GM19372 (cell line): ENCODE data around the gene UBTD1.
"Not testable (repeated sequence)": the region's sequence is repeated elsewhere in the genome, so short reads cannot be mapped to it uniquely, and the experiment has no call there.

ENCODE experiments used
- ATAC-seq: cut with Tn5 transposase; IDR thresholded peaks from one replicate; pipeline ENCODE4 v1.9.1; 2021; ENCODE audit warnings: mild to moderate bottlenecking, low read depth, moderate library complexity; ENCODE audit not compliant: unreplicated experiment

UBTD1 gene

DNA sequence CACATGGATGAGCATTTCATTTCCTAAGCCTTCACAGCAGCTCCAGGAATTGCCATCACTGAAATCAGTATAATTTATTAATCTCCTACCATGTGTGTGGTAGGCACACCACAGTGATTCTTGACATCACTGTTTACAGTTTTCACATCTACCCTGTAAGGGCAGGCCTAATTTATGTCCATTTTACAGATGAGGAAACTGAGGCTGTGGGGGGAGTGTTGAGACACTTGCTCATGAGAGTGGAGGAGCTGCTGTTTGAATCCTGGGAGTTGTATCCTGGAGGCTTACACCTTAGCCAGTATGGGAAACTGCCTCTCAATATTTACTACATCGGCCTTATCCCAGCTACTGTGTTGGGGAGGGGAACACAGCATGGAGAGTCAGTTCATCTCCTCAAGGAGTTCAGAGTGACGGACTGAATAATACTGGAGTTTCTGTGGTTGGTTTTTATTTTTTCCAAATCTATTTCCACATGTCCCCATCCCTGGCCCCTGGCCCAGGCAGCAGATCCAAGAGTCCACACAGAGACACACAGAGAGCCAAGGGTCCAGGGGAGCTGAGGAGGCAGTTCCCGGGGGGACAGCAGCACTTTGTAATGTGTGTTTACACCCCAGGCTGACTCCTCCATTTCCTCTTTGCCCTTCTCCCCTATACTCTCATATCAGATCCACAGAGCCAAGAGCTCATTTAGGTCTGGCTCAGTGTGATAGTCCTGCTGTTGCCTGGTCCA, 13.2 kb downstream of the UBTD1 start:
- ATAC-seq = no peak

DNA sequence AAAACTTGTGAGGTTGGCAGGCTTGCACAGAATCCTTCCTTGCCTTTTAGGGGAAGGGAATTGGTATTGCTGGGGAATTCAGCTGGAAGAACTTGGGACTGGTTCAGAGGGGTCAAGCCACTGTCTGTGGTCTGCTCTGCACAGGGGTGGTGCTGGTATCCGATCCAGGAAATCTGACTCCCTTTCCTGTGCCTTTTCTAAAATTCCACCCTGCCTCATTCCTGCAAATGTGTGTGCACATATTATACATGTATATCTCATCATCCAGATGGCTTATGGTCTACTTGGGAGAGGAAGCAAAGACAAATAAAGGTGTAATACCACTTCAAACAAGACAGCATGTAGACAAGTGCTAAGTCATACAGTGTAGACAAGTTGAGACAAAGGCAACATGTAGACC, 14.3 kb downstream of the UBTD1 start:
- no peak for ATAC-seq

DNA sequence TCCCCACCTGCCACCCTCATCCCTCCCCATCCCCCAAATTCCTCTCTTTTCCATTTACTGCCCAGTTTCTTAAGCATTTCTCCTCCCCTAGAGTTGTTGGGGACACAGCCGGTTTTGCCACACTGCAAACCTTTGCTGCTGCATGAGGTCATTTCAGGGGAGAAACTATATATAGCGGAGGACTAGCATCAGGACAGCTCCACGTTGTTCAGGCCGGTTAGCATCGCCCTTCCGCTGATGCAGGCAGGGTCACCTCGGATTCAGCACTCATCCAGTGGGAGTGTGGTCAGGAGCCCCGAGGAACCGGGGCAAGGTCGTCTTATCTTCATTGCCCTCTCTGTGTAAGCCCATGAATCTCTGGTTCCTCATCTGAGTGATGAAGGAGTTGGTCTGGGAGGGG, 15.6 kb downstream of the UBTD1 start:
- no peak for ATAC-seq

DNA sequence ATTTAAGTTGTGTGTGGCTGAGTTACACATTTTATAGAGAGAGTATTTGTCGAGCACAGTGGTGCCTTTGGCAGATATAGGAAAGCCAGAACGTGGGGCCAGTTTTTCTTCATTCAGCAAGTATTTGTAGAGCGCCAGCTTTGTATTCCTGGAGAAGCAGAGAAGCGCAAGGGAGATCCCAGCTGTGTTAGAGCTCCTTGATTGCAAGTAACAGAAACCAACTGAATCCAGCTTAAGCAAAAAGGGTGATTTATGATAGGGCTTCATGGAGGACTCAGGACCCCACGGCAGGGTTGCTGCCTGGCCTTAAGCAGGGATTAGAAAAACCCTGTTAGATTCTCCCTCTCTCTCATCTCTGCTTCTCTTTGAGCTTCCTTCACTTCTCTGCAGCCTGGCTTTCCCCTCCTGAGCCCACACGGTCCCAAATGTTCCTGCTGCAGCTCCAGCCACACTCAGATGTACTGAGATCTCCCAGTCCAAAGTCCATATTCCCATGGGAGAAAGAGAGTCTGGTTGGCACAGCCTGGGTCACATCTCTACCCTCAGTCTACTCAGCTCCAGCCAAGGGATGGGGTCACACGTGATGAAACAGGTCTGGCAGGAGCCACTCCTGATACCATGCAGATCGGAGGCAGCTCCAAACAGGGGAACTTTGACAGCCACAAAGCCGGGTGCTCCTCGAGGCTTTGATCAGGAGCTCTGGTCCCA, 16.7 kb downstream of the UBTD1 start:
- no peak for ATAC-seq

DNA sequence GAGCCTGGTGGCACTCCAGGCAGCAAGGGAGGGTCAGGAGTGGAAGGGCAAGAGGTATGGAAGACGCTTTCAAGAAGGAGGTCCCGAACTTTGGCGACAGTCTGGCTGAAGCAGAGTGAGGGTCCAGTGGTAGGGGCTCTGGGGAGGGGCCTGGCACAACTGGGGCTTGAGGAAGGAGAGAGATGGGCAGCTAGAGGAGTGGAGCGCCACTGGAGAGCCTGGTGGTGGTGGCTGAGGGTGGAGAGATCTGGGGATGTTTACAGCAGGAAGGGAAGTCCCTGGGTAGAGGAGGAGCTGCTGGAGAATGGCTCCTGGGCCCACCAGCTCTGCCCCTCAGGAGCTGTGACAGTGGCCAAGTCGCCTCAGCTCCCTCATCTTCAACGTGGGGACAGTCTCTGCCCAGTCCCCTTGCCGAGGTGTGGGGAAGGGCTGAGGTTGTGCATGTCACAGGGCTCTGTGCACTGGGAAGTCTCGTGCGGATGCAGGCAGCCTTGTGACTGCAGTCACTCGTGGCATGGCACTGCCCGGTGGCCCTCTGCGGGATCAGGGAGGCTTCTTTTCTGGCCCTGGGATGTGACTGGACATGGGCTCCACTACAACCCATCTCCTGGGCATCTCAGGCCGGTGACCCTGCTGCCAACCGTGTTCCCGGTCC, 18.5 kb downstream of the UBTD1 start:
- no peak for ATAC-seq

DNA sequence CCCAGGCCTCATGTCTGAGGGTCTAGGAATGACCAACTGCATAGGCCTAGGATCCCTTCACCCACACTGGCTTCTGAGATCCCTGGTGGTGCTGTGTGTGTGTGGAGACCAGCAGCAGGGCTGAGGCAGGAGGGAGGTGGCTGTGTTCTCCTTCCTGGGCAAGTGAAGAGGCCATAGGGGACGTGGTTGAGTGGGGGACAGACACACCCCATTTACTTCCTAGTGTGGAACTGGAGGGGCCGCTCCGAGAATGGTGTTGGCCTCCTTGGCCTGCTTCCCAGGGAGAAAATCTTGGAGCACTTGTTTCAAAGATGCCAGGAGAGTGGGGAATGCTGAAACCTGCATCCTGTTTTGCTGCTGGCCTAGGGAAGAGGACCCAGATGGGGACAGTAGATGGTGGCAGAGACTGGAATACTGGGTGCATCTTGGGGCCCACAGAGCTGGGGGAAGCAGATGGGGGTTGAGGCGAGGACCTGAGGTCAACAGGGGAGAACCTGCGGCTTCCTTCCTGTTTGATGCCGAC, 19.1 kb downstream of the UBTD1 start:
- ATAC-seq = no peak

DNA sequence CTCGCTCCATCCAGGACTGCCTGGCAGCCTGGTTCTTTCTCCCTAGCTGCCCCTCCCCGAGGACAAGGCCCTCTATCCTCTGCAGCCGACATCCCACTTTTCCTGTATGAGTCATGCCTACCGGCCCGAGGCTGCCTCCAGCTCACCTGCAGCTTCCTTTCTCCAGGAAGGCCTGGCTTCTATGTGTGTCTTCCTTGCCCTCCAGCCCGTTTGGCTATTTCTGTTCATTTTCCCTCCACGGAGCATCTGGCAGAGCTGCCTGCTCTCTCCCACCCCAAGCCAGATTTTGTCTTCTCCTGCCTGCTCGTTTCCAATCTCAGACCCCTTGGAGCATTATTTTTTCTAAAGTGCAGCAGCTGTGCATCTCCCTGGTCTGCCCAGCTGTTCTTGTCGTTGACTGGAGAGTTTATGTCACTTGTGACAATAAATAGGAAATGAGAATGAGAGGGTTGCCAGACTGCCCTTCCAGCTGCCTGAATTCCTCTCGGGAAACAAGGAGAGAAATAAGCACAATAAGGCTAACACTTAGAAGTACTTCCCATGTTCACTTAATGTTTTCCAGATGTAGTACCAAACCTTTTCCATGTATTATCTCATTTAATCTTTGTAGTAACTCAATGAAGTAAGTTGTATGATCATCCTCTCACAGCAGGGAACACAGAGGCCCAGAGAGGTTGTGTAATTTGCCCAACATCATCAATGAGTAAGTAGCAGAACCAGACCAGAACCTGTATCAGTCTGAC, 19.7 kb downstream of the UBTD1 start:
- no peak for ATAC-seq

DNA sequence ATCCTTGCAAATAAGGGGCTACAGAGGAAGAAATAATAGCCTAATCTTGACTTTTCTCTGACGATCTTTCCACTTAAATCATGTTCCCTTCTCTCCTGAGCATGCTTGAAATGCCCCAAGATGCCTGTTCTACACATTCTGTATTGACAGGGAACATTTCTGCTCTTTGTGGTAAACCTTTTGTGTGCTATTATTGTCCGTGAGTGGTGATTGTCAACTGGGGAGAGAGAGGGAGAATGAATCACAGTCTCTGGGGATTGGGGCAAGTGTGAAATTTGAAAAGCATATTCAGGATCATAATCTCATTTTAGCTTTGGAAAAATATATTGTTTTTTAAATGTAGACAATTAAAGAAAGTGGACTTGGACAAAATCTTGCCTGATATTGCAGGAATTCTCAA, 20.6 kb downstream of the UBTD1 start:
- ATAC-seq = no peak

DNA sequence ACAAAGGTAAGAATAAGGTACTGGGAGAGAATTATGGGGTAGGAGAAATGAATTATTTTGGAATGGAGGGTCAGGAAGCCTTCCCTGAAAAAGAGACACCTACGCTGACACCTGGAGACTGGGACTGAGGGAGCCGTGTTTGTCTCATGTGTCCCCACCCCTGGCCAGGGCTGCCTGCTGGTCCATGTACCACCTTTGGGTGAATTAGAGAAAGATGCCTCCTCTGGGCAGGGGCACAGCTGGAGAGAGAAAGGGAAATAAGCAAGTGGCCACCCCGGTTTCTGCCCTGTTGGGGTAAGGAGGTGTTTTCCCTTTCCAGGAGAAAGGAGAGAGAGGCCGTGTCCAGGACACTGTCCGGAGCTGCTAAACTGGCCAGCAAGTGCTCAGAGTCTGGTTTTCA, 21.8 kb downstream of the UBTD1 start:
- no peak for ATAC-seq

DNA sequence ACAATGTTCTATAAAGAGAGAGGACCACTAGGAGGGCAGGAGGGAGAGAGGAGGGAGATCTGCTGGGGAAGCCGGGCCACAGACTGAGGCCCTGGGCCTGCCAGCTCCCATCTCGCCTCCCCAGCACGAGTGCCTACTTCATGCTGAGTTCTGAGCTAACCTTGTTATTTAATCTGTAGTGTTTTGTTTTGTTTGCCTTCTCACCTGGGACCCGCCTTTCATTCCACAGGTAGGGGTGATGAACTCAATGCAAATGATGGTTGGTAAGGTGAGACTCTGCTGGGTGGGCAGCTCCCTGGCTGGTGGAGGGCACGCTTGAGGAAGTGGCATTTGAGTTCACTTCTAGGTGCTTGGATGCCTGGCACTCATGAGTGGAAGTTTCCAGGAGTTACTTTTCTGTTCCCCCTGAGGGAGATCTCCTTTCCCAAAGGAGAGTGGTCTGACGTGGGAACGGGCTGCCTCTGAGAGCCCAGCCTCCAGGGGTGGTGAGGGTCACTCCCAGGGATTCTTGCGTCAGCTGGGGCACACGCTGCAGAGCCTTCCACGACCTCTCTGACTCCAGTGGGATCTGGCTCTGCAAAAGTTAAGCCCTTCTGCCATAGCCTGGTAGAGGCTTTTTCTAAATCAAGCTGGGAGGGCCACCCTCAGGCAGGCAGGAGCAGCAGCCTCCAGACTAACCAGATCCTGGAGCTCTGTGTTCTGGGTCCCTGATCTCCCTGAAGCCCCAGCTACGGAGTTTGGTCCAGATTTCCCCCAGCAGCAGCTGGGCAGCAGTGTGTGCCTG, 22.4 kb downstream of the UBTD1 start:
- no peak for ATAC-seq

DNA sequence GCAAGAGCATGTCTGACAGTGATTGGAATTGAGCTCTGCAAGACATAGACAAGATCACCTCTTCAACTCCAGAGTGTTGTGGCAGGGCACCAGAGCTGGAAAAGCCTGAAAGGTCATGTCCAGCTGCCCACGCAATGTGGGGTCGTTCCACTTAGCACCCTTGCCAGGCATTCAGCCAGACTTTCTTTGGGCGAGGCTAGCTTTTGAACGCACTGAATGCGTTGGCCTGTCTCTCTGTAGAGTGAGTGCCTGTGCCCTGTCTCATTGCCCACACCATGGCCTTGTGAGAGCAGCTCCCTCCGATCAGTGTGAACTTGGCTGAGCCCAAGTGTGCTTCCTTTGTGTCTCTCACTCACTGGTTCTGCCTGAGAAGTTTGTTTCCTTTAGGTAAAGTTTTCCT, 23.3 kb downstream of the UBTD1 start:
- no peak for ATAC-seq

DNA sequence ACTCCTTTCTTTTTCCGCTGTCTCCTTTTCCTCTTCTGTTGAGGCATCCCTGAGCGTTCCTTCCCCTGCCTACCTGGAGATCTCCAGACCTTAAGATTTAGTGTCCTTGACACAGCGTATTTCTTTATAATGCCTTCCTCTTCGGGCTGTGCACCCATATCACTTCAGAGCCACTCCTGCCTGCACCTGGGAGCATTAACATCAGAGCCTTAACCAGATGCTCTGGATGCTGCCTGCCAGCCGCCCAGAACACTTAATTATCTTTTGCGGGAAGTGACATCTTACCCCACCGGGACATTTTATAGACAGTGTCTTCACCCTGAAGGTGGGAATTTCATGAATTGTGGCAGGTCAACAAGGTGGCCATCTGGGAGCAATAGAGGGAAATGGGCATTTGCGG, 24.2 kb downstream of the UBTD1 start:
- ATAC-seq = no peak

DNA sequence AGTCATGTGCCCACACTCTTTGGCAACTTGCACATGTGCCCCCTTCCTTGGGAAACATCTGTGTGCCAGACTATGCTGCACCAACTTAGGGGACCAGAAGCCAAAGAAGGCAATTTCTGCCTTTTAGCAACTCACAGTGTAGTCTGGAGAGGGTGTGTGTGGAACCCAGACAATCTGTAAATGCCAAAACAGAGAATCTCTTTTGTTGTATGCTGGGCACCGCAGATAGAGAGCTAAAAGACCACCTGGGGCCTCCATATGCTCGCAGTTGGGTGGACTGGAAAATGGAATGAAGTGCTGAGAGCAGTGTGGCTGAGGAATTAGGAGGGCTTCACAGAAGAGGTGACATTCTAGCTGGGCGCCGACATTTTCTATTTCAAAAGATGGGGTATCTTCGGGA, 26.4 kb downstream of the UBTD1 start:
- no peak for ATAC-seq

DNA sequence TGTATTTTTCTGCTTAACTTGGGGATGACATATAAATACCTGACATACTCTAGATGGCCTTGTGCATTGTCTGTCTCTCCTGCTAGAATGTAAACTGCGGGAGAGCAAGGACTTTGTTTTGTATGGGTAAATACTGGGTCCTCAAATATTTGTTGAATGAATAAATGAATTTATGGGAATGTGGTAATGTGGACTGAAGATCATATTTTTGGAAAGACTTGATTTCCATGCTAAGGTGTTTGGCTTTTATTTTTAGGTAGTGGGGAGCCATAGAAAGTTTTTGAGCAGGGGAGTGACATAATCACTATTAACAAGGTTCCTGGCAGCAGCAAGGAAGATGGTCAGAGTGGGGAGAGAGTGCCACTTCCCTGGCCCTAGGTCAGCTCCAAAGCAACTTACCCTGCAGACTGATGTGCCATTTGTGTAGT, 27.0 kb downstream of the UBTD1 start:
- ATAC-seq = no peak

DNA sequence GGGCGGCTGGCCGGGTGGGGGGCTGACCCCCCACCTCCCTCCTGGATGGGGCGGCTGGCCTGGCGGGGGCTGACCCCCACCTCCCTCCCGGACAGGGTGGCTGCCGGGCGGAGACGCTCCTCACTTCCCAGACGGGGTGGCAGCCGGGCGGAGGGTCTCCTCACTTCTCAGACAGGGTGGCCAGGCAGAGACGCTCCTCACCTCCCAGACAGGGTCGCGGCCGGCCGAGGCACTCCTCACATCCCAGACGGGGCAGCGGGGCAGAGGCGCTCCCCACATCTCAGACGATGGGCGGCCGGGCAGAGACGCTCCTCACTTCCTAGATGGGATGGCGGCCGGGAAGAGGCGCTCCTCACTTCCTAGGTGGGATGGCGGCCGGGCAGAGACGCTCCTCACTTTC, 30.2 kb downstream of the UBTD1 start:
- ATAC-seq = not testable (repeated sequence)

DNA sequence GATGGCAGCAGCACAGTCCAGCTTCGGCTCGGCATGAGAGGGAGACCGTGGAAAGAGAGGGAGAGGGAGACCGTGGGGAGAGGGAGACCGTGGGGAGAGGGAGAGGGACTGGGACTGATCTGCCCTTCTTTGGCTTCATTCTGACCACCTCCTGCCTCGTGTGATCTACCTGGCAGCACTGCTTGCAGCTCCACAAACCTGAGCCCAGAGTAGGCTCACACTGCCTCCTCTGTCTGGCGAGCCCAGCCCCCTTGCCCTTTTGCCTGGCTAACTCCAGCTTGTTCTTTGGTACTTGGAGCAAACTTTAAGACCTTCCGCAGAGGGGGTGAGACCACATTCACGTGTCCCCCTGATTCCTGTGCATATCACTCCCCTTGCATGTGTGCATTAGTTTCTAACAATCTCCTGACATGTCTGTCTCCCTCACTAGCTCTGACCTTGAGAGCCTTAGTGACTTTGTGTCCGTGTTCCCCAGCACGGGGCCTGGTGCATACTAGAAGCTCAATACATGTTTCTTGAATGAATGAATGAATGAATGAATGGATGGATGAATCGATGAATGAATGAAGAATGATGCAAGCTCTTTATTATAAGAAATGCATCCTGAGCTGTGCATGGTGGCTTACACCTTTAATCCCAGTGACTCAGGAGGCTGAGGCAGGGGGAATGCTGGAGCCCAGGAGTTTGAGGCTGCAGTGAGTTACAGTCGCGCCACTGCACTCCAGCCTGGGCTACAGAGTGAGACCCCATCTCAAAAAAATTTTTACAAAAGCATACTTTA, 31.2 kb downstream of the UBTD1 start:
- no peak for ATAC-seq

DNA sequence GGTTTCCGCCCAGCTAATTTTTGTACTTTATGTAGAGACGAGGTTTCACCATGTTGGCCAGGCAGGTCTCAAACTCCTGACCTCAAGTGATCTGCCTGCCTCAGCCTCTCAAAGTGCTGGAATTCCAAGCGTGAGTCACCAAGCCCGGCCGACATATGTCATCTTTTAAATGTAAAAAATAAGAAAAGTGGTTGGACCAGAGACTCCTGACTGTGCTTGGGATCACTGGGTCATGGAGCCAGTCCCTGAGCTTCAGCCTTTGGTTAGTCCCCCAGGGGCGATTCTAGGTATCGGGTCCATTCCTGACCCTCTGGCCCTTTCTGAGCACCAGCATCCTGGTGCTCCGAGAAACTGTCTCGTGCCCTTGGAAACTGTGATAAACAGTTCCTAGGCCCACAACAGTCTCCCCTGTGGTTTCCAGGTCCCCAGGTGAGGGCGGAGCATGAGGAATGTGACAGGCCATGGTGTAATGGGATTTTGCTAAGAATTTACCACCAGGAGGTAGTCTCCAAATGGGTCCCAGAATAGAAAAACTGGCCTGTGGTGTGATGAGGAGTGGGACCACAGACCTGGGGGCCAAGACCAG, 32.8 kb downstream of the UBTD1 start:
- ATAC-seq = no peak

DNA sequence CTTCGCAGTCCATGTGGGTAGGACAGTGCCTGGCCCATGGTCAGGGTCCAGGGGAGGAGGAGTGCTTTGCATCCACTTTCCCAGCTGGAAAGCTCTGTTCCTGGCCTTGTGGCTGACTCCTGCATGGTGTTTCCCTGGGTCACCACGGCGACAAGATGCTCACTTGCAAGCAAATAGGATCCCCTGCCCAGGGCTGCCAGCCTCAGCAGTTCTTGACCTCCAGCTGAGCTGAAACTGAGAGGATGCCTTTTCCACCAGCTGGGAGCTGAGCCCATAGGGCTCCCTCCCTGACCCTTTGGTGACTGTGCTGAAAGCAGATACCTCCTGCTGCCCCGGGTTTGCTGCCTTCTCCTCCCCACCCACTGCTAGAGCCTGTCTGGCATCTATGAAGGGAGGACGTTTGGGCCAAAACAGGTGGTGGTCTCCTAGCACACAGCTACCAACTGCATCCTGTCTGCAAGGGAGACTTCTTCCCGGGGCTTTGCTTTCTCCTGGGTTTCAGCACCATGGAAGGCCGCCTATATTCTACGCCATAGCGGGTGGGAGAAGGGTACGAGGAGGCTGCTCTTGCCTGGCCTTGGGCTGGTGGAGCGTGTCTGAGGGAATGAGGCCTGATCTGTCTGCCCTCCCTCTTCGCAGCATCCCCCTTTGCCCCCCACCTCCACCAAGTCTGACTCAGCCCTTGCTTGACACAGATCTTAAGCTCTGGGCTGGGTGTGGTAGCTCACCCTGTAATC, 34.4 kb downstream of the UBTD1 start:
- no peak for ATAC-seq
